HepG2 (cell line): ENCODE results near the gene CPNE1. TPM values are rescaled to one million over a fixed set of nuclear protein-coding genes. Genes with fewer than 3 reads are reported as not detected.

Experiments
- EEA1 ChIP-seq: sonication (generic); formaldehyde crosslinking; IDR thresholded peaks from 2 replicates; pipeline ENCODE4 v1.5.1; 2020; ENCODE audit warnings: mild to moderate bottlenecking, missing genetic modification reagents, borderline replicate concordance
- NFKBIZ ChIP-seq: IDR thresholded peaks from 2 replicates; pipeline ENCODE4 v1.6.1; 2018; ENCODE audit warnings: missing genetic modification reagents, missing compliant biosample characterization
- PRMT3 ChIP-seq: sonication (generic); formaldehyde crosslinking; IDR thresholded peaks from 2 replicates; pipeline ENCODE4 v1.8.1; 2022; ENCODE audit warnings: low read depth, mild to moderate bottlenecking, moderate library complexity, missing genetic modification reagents, borderline replicate concordance
- ZNF10 ChIP-seq: sonication (generic); formaldehyde crosslinking; IDR thresholded peaks from 2 replicates; pipeline ENCODE4 v1.4.0; 2020; ENCODE audit warnings: mild to moderate bottlenecking, low read depth, missing genetic modification reagents, borderline replicate concordance
- ZNF281 ChIP-seq: sonication (generic); formaldehyde crosslinking; IDR thresholded peaks from 2 replicates; pipeline ENCODE4 v1.4.0; 2020; ENCODE audit warnings: missing genetic modification reagents, borderline replicate concordance
- ZNF75D ChIP-seq: sonication (generic); formaldehyde crosslinking; IDR thresholded peaks from 2 replicates; pipeline ENCODE4 v1.8.1; 2023; ENCODE audit warnings: missing genetic modification reagents, mild to moderate bottlenecking, borderline replicate concordance
- ZNF788 ChIP-seq: sonication (generic); formaldehyde crosslinking; IDR thresholded peaks from 2 replicates; pipeline ENCODE4 v1.5.0; 2020; ENCODE audit warnings: mild to moderate bottlenecking, missing genetic modification reagents, borderline replicate concordance
- polyA plus RNA-seq, 8 experiments: library from polyadenylated mRNA; depleted of rRNA in 3 of 8; stranded (reverse) in 7 of 8; unstranded in 1 of 8; fragments of >200 nt; fragmentation: Illumina TruSeq in 4 of 8; extraction: Trizol in 4 of 8; gene quantifications; 2 replicates each; pipeline versions ENCODE4 v1.2.1 to v1.2.3, GENCODE V29; 2011 to 2016; ENCODE audit warnings: low read depth in 4 of 8, missing spikeins in 1 of 8, mixed read lengths in 1 of 8; ENCODE audit not compliant: insufficient read depth in 1 of 8
- total RNA-seq, 5 experiments: library from RNA; depleted of rRNA; stranded (reverse); fragments of >200 nt; fragmentation: Illumina TruSeq; extraction: Trizol; gene quantifications; 2 replicates each; pipeline ENCODE4 v1.2.3, GENCODE V29; 2016; ENCODE audit warnings: low read depth in 1 of 5
- TF ChIP-seq, protein P1 (sequence below): sonication (generic); formaldehyde crosslinking; IDR thresholded peaks from 2 replicates; pipeline ENCODE4 v1.5.0; 2020; ENCODE audit warnings: mild to moderate bottlenecking, missing genetic modification reagents, borderline replicate concordance
- TF ChIP-seq, protein P2 (sequence below), 2 experiments: sonication (generic) in 1 of 2; formaldehyde crosslinking in 1 of 2; IDR thresholded peaks; 2 replicates each; pipeline versions ENCODE4 v1.6.1 to v1.9.0; 2014 to 2022; ENCODE audit warnings: antibody characterized with exemption in 1 of 2, borderline replicate concordance in 1 of 2, inconsistent platforms in 1 of 2, low read depth in 1 of 2, missing genetic modification reagents in 1 of 2

CPNE1 gene
- total and polyA plus RNA-seq, 2 of the 13 experiments (the other 11 are each of a cell fraction or from before 2014, with no cell fraction given) = 408 to 431 TPM

- TF ChIP-seq ZNF788 (CRISPR knock-in tag) = no peak
- no peak for TF ChIP-seq ZNF10
- no peak for TF ChIP-seq EEA1 (CRISPR knock-in tag)
- no peak for TF ChIP-seq NFKBIZ (CRISPR knock-in tag)
- TF ChIP-seq ZNF281 = 0 out of 2 replicates have a peak, but pooled peaks have one; percentile 9
- no peak for TF ChIP-seq ZNF75D (CRISPR knock-in tag)
- TF ChIP-seq, protein P1, sequence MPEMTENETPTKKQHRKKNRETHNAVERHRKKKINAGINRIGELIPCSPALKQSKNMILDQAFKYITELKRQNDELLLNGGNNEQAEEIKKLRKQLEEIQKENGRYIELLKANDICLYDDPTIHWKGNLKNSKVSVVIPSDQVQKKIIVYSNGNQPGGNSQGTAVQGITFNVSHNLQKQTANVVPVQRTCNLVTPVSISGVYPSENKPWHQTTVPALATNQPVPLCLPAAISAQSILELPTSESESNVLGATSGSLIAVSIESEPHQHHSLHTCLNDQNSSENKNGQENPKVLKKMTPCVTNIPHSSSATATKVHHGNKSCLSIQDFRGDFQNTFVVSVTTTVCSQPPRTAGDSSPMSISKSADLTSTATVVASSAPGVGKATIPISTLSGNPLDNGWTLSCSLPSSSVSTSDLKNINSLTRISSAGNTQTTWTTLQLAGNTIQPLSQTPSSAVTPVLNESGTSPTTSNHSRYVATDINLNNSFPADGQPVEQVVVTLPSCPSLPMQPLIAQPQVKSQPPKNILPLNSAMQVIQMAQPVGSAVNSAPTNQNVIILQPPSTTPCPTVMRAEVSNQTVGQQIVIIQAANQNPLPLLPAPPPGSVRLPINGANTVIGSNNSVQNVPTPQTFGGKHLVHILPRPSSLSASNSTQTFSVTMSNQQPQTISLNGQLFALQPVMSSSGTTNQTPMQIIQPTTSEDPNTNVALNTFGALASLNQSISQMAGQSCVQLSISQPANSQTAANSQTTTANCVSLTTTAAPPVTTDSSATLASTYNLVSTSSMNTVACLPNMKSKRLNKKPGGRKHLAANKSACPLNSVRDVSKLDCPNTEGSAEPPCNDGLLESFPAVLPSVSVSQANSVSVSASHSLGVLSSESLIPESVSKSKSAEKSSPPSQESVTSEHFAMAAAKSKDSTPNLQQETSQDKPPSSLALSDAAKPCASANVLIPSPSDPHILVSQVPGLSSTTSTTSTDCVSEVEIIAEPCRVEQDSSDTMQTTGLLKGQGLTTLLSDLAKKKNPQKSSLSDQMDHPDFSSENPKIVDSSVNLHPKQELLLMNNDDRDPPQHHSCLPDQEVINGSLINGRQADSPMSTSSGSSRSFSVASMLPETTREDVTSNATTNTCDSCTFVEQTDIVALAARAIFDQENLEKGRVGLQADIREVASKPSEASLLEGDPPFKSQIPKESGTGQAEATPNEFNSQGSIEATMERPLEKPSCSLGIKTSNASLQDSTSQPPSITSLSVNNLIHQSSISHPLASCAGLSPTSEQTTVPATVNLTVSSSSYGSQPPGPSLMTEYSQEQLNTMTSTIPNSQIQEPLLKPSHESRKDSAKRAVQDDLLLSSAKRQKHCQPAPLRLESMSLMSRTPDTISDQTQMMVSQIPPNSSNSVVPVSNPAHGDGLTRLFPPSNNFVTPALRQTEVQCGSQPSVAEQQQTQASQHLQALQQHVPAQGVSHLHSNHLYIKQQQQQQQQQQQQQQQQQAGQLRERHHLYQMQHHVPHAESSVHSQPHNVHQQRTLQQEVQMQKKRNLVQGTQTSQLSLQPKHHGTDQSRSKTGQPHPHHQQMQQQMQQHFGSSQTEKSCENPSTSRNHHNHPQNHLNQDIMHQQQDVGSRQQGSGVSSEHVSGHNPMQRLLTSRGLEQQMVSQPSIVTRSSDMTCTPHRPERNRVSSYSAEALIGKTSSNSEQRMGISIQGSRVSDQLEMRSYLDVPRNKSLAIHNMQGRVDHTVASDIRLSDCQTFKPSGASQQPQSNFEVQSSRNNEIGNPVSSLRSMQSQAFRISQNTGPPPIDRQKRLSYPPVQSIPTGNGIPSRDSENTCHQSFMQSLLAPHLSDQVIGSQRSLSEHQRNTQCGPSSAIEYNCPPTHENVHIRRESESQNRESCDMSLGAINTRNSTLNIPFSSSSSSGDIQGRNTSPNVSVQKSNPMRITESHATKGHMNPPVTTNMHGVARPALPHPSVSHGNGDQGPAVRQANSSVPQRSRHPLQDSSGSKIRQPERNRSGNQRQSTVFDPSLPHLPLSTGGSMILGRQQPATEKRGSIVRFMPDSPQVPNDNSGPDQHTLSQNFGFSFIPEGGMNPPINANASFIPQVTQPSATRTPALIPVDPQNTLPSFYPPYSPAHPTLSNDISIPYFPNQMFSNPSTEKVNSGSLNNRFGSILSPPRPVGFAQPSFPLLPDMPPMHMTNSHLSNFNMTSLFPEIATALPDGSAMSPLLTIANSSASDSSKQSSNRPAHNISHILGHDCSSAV = no peak
- TF ChIP-seq PRMT3 (CRISPR knock-in tag) = no peak
- TF ChIP-seq, protein P2, sequence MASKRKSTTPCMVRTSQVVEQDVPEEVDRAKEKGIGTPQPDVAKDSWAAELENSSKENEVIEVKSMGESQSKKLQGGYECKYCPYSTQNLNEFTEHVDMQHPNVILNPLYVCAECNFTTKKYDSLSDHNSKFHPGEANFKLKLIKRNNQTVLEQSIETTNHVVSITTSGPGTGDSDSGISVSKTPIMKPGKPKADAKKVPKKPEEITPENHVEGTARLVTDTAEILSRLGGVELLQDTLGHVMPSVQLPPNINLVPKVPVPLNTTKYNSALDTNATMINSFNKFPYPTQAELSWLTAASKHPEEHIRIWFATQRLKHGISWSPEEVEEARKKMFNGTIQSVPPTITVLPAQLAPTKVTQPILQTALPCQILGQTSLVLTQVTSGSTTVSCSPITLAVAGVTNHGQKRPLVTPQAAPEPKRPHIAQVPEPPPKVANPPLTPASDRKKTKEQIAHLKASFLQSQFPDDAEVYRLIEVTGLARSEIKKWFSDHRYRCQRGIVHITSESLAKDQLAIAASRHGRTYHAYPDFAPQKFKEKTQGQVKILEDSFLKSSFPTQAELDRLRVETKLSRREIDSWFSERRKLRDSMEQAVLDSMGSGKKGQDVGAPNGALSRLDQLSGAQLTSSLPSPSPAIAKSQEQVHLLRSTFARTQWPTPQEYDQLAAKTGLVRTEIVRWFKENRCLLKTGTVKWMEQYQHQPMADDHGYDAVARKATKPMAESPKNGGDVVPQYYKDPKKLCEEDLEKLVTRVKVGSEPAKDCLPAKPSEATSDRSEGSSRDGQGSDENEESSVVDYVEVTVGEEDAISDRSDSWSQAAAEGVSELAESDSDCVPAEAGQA (IDR thresholded peaks at IDR 0.05; ENCODE audit: low read depth) = no peak
- TF ChIP-seq, protein P2 (CRISPR knock-in tag; IDR thresholded peaks at IDR 0.05; ENCODE audit: borderline replicate concordance) = no peak
These were observed 38.4 kb upstream of the CPNE1 start (continued) for GRCh38 chr20:35702824-35703695.
